ENCODE measurements around the gene TEX36.
"Not testable (repeated sequence)": the region's sequence is repeated elsewhere in the genome, so short reads cannot be mapped to it uniquely, and the experiment has no call there.

TEX36 gene, protein sequence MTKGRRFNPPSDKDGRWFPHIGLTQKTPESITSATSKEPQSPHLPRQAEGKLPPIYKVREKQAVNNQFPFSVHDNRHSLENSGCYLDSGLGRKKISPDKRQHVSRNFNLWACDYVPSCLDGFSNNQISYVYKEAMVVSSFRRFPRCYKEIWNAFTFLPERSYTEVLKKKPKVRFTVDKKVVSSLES
- 0 reads per million in 3 donors for total RNA-seq

DNA sequence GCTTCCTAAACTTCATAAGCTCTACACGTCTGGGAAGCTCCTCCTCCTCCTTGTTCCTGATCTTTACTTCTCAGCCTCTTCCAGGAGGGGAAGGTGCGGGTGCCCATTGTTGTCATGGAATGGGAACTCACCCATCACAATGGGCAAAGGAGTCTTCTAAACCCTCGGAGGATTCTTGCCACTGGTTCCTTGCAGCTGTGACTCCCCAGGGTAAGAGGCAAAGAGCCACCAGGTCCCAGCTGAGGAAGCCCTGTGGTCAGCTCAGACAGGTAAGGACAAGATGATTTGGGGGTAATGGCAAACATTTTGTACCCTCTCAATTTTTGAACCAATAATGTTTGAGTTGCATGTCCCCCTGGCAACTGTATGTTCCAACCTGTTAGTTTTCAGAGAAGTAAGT, at the start of gene TEX36:
Gene TEX36, minus strand, starts transcription at position 101 of the 400 bp plus-strand sequence. CDS start 174 bp downstream, outside the sequence.
- no peaks in the 10 kb centered on the region for H3K36me3 ChIP-seq (ENCODE audit: control insufficient read depth, insufficient read depth, low read length)
- H3K27me3 ChIP-seq (replicated peaks; ENCODE audit: control insufficient read depth, insufficient read depth, low read length, poor library complexity, severe bottlenecking) = no peaks in the 10 kb centered on the region
- no peak for DNase-seq
- no peak within 1 kb of the TSS for H3K27ac ChIP-seq (ENCODE audit: insufficient read depth, low read length, poor library complexity, severe bottlenecking)
- H3K4me3 ChIP-seq (ENCODE audit: insufficient read depth, low read depth, low read length, poor library complexity, severe bottlenecking) = no peak within 1 kb of the TSS
- no peaks in the 10 kb centered on the region for H3K9me3 ChIP-seq (ENCODE audit: control insufficient read depth, low read length)
- no peaks in the 10 kb centered on the region for H3K4me1 ChIP-seq (ENCODE audit: control insufficient read depth, insufficient read depth, low read length, poor library complexity, severe bottlenecking)

DNA sequence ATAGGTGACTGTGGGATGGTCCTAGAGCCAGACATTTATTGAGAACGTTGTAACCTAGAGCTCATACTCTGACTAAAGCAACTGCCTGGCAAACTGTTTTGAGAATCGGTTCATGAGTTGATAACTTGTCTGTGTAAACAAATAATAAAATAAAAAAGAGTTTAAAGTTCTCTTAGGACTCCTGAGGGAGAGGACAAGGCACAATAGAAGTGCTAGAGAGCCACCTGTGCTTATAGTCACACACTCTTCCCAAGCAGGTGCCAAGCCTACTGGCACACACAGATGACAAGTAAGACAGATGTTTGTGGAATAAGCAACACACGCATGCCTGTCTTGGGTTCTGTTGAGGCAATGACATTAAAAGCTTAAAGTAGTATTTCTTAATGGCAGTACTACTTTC, 44.5 kb upstream of the TEX36 start:
- H3K4me3 ChIP-seq (ENCODE audit: insufficient read depth, low read depth, low read length, poor library complexity, severe bottlenecking) = no peak overlapping the region
- H3K27ac ChIP-seq (ENCODE audit: insufficient read depth, low read length, poor library complexity, severe bottlenecking) = no peak overlapping the region
- no peaks in the 10 kb centered on the region for H3K9me3 ChIP-seq (ENCODE audit: control insufficient read depth, low read length)
- peaks cover 75% of the 10 kb centered on the region for H3K36me3 ChIP-seq (ENCODE audit: control insufficient read depth, insufficient read depth, low read length)
- no peak for DNase-seq
- H3K4me1 ChIP-seq (ENCODE audit: control insufficient read depth, insufficient read depth, low read length, poor library complexity, severe bottlenecking) = no peaks in the 10 kb centered on the region
- no peaks in the 10 kb centered on the region for H3K27me3 ChIP-seq (replicated peaks; ENCODE audit: control insufficient read depth, insufficient read depth, low read length, poor library complexity, severe bottlenecking)

DNA sequence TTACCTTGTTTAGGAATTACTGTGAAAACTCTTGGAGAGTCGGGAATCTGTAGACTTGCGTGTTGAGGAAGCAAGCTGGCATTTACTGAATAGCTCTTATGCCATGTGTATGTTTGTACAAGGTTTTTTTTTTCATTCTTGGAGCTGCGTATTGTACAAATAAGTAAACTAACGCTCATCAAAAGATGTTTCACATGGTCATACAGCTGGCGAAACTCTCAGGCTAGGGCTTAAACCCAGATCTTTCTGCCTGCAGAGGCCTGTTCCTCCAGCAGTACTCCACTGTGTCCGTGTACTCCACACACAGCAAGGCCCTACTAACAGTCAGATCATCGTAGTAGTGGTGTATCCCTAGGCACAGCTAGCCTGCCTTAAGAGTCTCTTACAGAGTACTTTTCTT, 44.0 kb upstream of the TEX36 start:
- Histone ChIP-seq H3K27ac (ENCODE audit: insufficient read depth, low read length, poor library complexity, severe bottlenecking) (no peak overlapping the region), H3K4me1 (ENCODE audit: control insufficient read depth, insufficient read depth, low read length, poor library complexity, severe bottlenecking) (no peaks in the 10 kb centered on the region), H3K36me3 (ENCODE audit: control insufficient read depth, insufficient read depth, low read length) (peaks cover 75% of the 10 kb centered on the region)

DNA sequence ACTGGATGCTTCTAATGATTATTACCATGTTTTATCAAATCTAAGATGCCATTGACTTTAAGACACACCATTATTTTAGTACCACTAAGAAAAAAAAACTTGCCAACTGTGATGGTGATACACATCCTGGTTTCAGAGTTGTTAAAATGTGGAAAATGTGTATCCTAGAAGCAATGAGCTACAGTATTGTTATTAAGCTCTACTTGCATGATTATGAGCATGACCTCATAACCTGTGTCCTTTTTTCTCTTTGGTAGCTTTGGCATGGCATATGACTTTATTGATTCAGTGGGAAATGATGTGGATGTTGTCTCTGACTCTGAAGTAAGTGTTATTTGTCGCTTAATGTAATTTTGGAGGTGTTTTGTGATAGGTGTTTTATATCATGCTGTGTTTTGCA, 39.8 kb upstream of the TEX36 start:
- DNase-seq = no peak
- H3K36me3 ChIP-seq (ENCODE audit: control insufficient read depth, insufficient read depth, low read length) = peaks cover 53% of the 10 kb centered on the region
- H3K4me1 ChIP-seq (ENCODE audit: control insufficient read depth, insufficient read depth, low read length, poor library complexity, severe bottlenecking) = peaks cover 6% of the 10 kb centered on the region
- no peak overlapping the region for H3K4me3 ChIP-seq (ENCODE audit: insufficient read depth, low read depth, low read length, poor library complexity, severe bottlenecking)
- H3K9me3 ChIP-seq (ENCODE audit: control insufficient read depth, low read length) = no peaks in the 10 kb centered on the region
- no peak overlapping the region for H3K27ac ChIP-seq (ENCODE audit: insufficient read depth, low read length, poor library complexity, severe bottlenecking)
- H3K27me3 ChIP-seq (replicated peaks; ENCODE audit: control insufficient read depth, insufficient read depth, low read length, poor library complexity, severe bottlenecking) = no peaks in the 10 kb centered on the region

More for the DNA sequence above, 44.0 kb upstream of the TEX36 start:
- H3K9me3 ChIP-seq (ENCODE audit: control insufficient read depth, low read length) = no peaks in the 10 kb centered on the region
- DNase-seq = no peak
- no peaks in the 10 kb centered on the region for H3K27me3 ChIP-seq (replicated peaks; ENCODE audit: control insufficient read depth, insufficient read depth, low read length, poor library complexity, severe bottlenecking)
- H3K4me3 ChIP-seq (ENCODE audit: insufficient read depth, low read depth, low read length, poor library complexity, severe bottlenecking) = no peak overlapping the region

DNA sequence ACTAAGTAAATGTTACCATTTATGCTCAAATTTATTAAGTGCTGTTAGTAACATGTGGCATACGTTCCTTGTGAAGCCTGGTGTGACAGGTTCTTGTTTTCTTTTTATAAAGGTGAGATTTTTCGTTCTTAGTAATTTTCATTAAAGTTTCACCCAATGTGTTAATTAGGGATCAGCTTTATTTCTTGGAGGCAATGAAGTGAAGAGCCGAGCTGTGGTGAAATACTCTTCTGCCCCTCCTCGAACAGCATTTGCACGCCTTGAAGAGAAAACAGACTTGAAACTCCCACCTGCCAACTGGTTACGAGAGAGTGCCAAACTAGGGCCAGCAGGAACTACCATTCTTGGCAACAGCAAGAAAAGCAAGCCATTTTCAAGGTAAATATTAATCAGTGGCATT, 38.1 kb upstream of the TEX36 start:
- no peak for DNase-seq
- Histone ChIP-seq H3K36me3 (ENCODE audit: control insufficient read depth, insufficient read depth, low read length) (peaks cover 37% of the 10 kb centered on the region), H3K27me3 (replicated peaks; ENCODE audit: control insufficient read depth, insufficient read depth, low read length, poor library complexity, severe bottlenecking) (no peaks in the 10 kb centered on the region), H3K4me1 (ENCODE audit: control insufficient read depth, insufficient read depth, low read length, poor library complexity, severe bottlenecking) (peaks cover 6% of the 10 kb centered on the region), H3K27ac (ENCODE audit: insufficient read depth, low read length, poor library complexity, severe bottlenecking) (no peak overlapping the region), H3K9me3 (ENCODE audit: control insufficient read depth, low read length) (no peaks in the 10 kb centered on the region), H3K4me3 (ENCODE audit: insufficient read depth, low read depth, low read length, poor library complexity, severe bottlenecking) (no peak overlapping the region)

DNA sequence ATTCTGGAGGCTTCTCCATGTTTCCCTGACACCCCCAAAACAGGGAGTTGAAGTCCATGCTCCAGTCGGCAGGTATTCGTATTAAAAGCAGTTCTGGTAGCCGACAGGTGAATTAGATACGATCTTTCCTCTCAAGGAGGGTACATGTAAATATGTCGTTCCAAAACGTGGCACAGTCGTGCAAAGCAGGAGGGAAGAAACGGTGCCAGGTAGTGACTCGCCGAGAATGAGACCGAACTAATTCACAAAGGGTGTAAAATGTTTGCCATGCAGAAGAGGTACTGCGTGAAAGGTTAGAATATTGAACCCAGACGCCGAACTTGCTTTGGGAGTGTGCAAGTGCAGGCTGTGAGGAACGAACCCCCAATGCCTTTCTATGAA, 37.0 kb upstream of the TEX36 start:
- no peak for DNase-seq
- H3K36me3 ChIP-seq (ENCODE audit: control insufficient read depth, insufficient read depth, low read length) = peaks cover 28% of the 10 kb centered on the region
- H3K27me3 ChIP-seq (replicated peaks; ENCODE audit: control insufficient read depth, insufficient read depth, low read length, poor library complexity, severe bottlenecking) = no peaks in the 10 kb centered on the region
- peak overlapping the region; percentile 91 for H3K27ac ChIP-seq (ENCODE audit: insufficient read depth, low read length, poor library complexity, severe bottlenecking)
- H3K4me1 ChIP-seq (ENCODE audit: control insufficient read depth, insufficient read depth, low read length, poor library complexity, severe bottlenecking) = peaks cover 6% of the 10 kb centered on the region
- no peaks in the 10 kb centered on the region for H3K9me3 ChIP-seq (ENCODE audit: control insufficient read depth, low read length)
- peak overlapping the region; percentile 91 for H3K4me3 ChIP-seq (ENCODE audit: insufficient read depth, low read depth, low read length, poor library complexity, severe bottlenecking)

DNA sequence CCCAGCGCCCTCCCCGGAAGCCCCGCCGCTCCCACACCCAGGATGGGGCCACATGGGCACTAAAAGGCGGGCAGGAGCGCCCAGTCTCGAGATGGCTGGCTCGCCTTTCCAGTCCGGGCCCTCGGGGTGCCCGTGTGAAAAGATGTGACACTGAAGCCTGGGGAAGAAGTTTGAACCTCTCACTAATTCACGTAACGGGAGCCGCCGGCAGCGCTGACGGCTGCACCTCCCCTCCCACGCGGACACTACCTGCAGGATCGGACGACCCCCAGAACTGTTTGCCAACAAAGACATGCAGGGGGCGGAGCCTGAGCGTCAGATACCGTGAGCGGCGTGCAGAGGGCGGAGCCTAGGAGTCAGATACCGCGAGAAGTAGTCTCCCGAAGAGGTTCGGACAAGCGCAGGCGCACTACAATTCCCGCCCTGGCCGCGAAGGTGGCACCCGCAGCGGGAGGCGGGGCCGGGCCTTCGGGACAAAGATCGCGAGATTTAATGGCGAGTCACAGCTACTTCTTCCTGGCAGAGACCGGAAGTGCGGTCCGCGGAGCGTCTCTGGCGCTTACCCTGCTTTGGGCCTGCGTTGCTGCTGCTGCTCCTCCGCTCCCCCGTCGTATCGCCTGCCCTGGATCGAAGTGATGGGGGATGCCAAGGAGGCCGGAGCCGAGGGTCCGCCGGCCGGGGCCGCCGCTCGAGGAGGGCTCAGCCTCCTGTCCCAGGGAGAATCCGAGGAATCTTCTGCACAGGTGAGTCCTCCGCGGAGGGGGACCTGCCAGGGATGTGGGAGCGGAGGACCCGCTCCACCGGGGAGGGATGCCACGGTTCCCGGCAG, 36.4 kb upstream of the TEX36 start, which contains the start of gene EDRF1:
Gene EDRF1, plus strand, starts transcription at position 537 of the 829 bp plus-strand sequence. Its CDS starts 99 bp downstream, at position 636.
- Histone ChIP-seq H3K4me1 (ENCODE audit: control insufficient read depth, insufficient read depth, low read length, poor library complexity, severe bottlenecking) (peaks cover 6% of the 10 kb centered on the region), H3K27me3 (replicated peaks; ENCODE audit: control insufficient read depth, insufficient read depth, low read length, poor library complexity, severe bottlenecking) (no peaks in the 10 kb centered on the region), H3K36me3 (ENCODE audit: control insufficient read depth, insufficient read depth, low read length) (peaks cover 22% of the 10 kb centered on the region), H3K4me3 (ENCODE audit: insufficient read depth, low read depth, low read length, poor library complexity, severe bottlenecking) (peak within 1 kb of the TSS; percentile 91), H3K27ac (ENCODE audit: insufficient read depth, low read length, poor library complexity, severe bottlenecking) (peak within 1 kb of the TSS; percentile 91), H3K9me3 (ENCODE audit: control insufficient read depth, low read length) (no peaks in the 10 kb centered on the region)
- peak; percentile 98 to 99 (median 99) for DNase-seq

DNA sequence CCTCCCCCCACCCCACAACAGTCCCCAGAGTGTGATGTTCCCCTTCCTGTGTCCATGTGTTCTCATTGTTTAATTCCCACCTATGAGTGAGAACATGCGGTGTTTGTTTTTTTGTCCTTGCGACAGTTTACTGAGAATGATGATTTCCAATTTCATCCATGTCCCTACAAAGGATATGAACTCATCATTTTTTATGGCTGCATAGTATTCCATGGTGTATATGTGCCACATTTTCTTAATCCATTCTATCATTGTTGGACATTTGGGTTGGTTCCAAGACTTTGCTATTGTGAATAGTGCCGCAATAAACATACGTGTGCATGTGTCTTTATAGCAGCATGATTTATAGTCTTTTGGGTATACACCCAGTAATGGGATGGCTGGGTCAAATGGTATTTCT, 31.8 kb upstream of the TEX36 start:
- H3K4me3 ChIP-seq (ENCODE audit: insufficient read depth, low read depth, low read length, poor library complexity, severe bottlenecking); DNase-seq; H3K36me3 ChIP-seq (ENCODE audit: control insufficient read depth, insufficient read depth, low read length); H3K27me3 ChIP-seq (replicated peaks; ENCODE audit: control insufficient read depth, insufficient read depth, low read length, poor library complexity, severe bottlenecking); H3K4me1 ChIP-seq (ENCODE audit: control insufficient read depth, insufficient read depth, low read length, poor library complexity, severe bottlenecking); H3K27ac ChIP-seq (ENCODE audit: insufficient read depth, low read length, poor library complexity, severe bottlenecking): not testable (repeated sequence)
- peaks cover 15% of the 10 kb centered on the region for H3K9me3 ChIP-seq (ENCODE audit: control insufficient read depth, low read length)

DNA sequence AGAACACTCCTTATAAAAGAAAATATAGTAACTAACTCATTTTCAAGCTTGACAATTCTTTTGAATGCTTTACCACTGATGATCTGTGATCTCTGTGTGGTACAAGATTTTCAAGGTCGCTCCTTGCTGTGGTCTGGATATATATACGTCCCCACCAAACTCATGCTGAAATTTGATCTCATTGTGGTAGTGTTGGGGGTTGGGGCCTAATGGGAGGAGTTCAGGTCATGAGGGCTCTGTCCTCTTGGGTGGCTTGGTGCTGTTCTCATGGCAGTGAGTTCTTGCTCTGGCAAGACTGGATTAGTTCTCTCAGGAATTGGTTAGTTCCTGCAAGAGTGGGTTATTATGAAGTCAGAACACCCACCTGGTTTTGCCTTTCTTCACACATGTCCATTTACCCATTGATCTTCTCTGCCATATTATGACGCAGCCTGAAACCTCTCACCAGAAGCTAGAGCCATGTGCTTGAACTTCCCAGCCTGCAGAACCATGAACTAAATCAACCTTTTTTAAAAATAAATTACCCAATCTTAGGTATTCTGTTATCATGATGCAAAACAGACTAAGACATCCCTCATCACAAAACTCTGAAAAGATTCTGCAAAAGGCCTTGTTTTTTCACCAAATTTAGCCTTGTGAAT, 28.3 kb upstream of the TEX36 start:
- Histone ChIP-seq H3K27me3 (replicated peaks; ENCODE audit: control insufficient read depth, insufficient read depth, low read length, poor library complexity, severe bottlenecking) (no peaks in the 10 kb centered on the region), H3K4me3 (ENCODE audit: insufficient read depth, low read depth, low read length, poor library complexity, severe bottlenecking) (no peak overlapping the region), H3K4me1 (ENCODE audit: control insufficient read depth, insufficient read depth, low read length, poor library complexity, severe bottlenecking) (no peaks in the 10 kb centered on the region), H3K36me3 (ENCODE audit: control insufficient read depth, insufficient read depth, low read length) (no peaks in the 10 kb centered on the region), H3K27ac (ENCODE audit: insufficient read depth, low read length, poor library complexity, severe bottlenecking) (no peak overlapping the region), H3K9me3 (ENCODE audit: control insufficient read depth, low read length) (peaks cover 15% of the 10 kb centered on the region)
- no peak for DNase-seq

Measured in effector memory CD4-positive, alpha-beta T cell (primary cell).